Endodermal cell (in vitro differentiated cells): ENCODE measurements around the gene WDR26. TPM values are rescaled to one million over a fixed set of nuclear protein-coding genes. Genes with fewer than 3 reads are reported as not detected.

ENCODE experiments used
- DNase-seq: peaks from one replicate; pipeline ENCODE4 v3.0.0-alpha.2; 2017
- H3K27ac ChIP-seq: 2 replicates; pipeline ENCODE4 v1.5.1; 2013; ENCODE audit warnings: mild to moderate bottlenecking, low read depth, low read length, moderate library complexity
- H3K27me3 ChIP-seq: 2 replicates; pipeline ENCODE4 v1.6.1; 2013; ENCODE audit warnings: mild to moderate bottlenecking, low read length, moderate library complexity; ENCODE audit not compliant: insufficient read depth, control insufficient read depth, poor library complexity, severe bottlenecking
- H3K36me3 ChIP-seq: 2 replicates; pipeline ENCODE4 v1.7.0; 2013; ENCODE audit warnings: mild to moderate bottlenecking, low read length, moderate library complexity; ENCODE audit not compliant: control insufficient read depth, insufficient read depth
- H3K4me1 ChIP-seq: one replicate; pipeline ENCODE4 v1.7.0; 2013; ENCODE audit warnings: low read length; ENCODE audit not compliant: control insufficient read depth, insufficient read depth
- H3K4me3 ChIP-seq: 2 replicates; pipeline ENCODE4 v1.5.1; 2013; ENCODE audit warnings: mild to moderate bottlenecking, low read length, moderate library complexity
- H3K9ac ChIP-seq: 2 replicates; pipeline ENCODE4 v1.6.1; 2013; ENCODE audit warnings: mild to moderate bottlenecking, low read length, moderate library complexity; ENCODE audit not compliant: poor library complexity, severe bottlenecking; ENCODE audit errors: extremely low read depth
- H3K9me3 ChIP-seq: 2 replicates; pipeline ENCODE4 v1.6.1; 2013; ENCODE audit warnings: mild to moderate bottlenecking, low read length, moderate library complexity; ENCODE audit not compliant: control insufficient read depth
- H3K27ac Mint-ChIP-seq: 2 replicates; pipeline ENCODE4 v1.8.0; 2020; ENCODE audit warnings: mixed read lengths
- H3K27me3 Mint-ChIP-seq: 2 replicates; pipeline ENCODE4 v1.8.0; 2021; ENCODE audit warnings: mild to moderate bottlenecking, mixed read lengths; ENCODE audit not compliant: insufficient read depth
- H3K36me3 Mint-ChIP-seq: 2 replicates; pipeline ENCODE4 v1.8.0; 2020; ENCODE audit warnings: low read depth, mixed read lengths
- H3K4me1 Mint-ChIP-seq: 2 replicates; pipeline ENCODE4 v1.8.0; 2020; ENCODE audit warnings: mixed read lengths
- H3K4me3 Mint-ChIP-seq: 2 replicates; pipeline ENCODE4 v1.8.0; 2020; ENCODE audit warnings: mild to moderate bottlenecking, moderate library complexity, mixed read lengths
- H3K9me3 Mint-ChIP-seq: 2 replicates; pipeline ENCODE4 v1.8.0; 2020; ENCODE audit warnings: mild to moderate bottlenecking, mixed read lengths
- WGBS, 2 experiments: methylation state at CpG; one replicate each; pipeline versions ENCODE4 v1.1.5 to v1.1.7; 2013; ENCODE audit warnings: missing lambda C conversion rate in 2 of 2, mixed read lengths in 1 of 2; ENCODE audit not compliant: insufficient coverage in 1 of 2, insufficient read length in 1 of 2; 5-methylcytosine and 5-hydroxymethylcytosine counted together
- total RNA-seq, 2 donors: library from RNA; stranded (reverse); fragmentation: NEBNext Ultra II Directional in 1 of 2; extraction: Animal tissue kit (Norgen Biotek cat#: 25700) in 1 of 2; gene quantifications; 2 replicates in 1 of 2; 3 replicates in 1 of 2; pipeline ENCODE4 v1.2.1, GENCODE V29; 2021
- TF ChIP-seq, protein P1 (sequence below): fragments of 200-600 bp; sonication (generic); conservative IDR thresholded peaks from 2 replicates; pipeline ENCODE4 v1.5.0; 2021; ENCODE audit warnings: antibody characterized with exemption, mild to moderate bottlenecking

WDR26 gene
- total RNA-seq, 2 donors from 2014 or later, result 75.9 to 79.0 TPM

DNA sequence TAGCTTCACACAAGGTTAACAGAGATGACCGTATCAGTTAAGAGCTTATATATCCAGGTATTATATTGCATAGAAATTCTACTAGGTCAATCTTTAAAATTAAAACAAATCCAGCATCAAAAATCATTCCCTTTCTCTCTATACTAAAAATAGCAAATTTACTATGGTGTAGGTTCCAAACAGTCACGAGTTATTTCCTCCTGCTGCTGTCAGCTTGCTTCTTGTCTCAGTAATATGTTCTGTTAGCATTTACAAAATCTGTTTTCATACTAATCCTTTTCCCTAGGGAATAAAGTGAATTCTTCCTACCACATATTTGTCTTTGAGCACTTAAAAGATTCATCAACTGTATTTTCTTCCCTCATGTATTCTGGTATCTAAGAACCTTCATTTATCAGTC lies 2.5 kb downstream of the WDR26 start:
- H3K27ac Mint-ChIP-seq, result no peak overlapping the region
- Histone ChIP-seq H3K9me3 (no peaks in the 10 kb centered on the region), H3K4me3 (peak overlapping the region; percentile 88), H3K9ac (peak overlapping the region; percentile 22), H3K4me1 (peaks cover 3% of the 10 kb centered on the region), H3K27me3 (no peaks in the 10 kb centered on the region), H3K27ac (no peak overlapping the region), H3K36me3 (peaks cover 38% of the 10 kb centered on the region)
- H3K27me3 Mint-ChIP-seq, result no peaks in the 10 kb centered on the region
- H3K36me3 Mint-ChIP-seq, result peaks cover 31% of the 10 kb centered on the region
- no peak for DNase-seq
- WGBS, 2 experiments, result 80 to 83% methylated on average over 1 to 2 of the region's 2 CpGs
- H3K4me1 Mint-ChIP-seq, result peaks cover 35% of the 10 kb centered on the region
- H3K9me3 Mint-ChIP-seq, result no peaks in the 10 kb centered on the region
- TF ChIP-seq, protein P1, sequence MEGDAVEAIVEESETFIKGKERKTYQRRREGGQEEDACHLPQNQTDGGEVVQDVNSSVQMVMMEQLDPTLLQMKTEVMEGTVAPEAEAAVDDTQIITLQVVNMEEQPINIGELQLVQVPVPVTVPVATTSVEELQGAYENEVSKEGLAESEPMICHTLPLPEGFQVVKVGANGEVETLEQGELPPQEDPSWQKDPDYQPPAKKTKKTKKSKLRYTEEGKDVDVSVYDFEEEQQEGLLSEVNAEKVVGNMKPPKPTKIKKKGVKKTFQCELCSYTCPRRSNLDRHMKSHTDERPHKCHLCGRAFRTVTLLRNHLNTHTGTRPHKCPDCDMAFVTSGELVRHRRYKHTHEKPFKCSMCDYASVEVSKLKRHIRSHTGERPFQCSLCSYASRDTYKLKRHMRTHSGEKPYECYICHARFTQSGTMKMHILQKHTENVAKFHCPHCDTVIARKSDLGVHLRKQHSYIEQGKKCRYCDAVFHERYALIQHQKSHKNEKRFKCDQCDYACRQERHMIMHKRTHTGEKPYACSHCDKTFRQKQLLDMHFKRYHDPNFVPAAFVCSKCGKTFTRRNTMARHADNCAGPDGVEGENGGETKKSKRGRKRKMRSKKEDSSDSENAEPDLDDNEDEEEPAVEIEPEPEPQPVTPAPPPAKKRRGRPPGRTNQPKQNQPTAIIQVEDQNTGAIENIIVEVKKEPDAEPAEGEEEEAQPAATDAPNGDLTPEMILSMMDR, result no peak
- peak overlapping the region; percentile 75 for H3K4me3 Mint-ChIP-seq

DNA sequence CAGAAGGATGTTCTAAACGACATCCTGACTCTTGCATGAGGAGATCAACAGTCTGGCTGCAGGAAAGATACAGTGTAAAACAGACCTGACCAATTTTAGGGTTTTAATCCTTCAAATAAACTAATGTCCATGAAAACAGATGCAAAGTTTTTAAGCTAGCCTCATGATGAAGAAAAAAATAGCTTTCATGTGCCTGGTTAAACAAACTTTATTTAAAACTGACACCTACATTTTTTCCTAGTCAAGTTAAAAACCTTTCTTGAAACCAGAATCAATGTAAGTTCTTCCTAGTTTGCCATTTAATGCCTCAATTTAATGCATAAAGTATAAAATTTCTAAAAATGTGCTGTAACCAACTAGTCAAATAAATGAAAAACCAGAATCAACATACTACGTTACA lies 2.9 kb downstream of the WDR26 start:
- H3K9ac ChIP-seq, result peak overlapping the region; percentile 22
- DNase-seq, result no peak
- H3K9me3 ChIP-seq, result no peaks in the 10 kb centered on the region
- TF ChIP-seq, protein P1, result no peak
- 69 to 75% methylated on average over 2 of the region's 2 CpGs for WGBS, 2 experiments
- H3K4me3 ChIP-seq, result peak overlapping the region; percentile 88
- peaks cover 41% of the 10 kb centered on the region for H3K36me3 ChIP-seq
- Mint-ChIP-seq H3K36me3 (peaks cover 33% of the 10 kb centered on the region), H3K27ac (no peak overlapping the region), H3K27me3 (no peaks in the 10 kb centered on the region), H3K9me3 (no peaks in the 10 kb centered on the region), H3K4me1 (peaks cover 35% of the 10 kb centered on the region), H3K4me3 (peak overlapping the region; percentile 75)
- no peak overlapping the region for H3K27ac ChIP-seq
- no peaks in the 10 kb centered on the region for H3K27me3 ChIP-seq
- H3K4me1 ChIP-seq, result peaks cover 3% of the 10 kb centered on the region

DNA sequence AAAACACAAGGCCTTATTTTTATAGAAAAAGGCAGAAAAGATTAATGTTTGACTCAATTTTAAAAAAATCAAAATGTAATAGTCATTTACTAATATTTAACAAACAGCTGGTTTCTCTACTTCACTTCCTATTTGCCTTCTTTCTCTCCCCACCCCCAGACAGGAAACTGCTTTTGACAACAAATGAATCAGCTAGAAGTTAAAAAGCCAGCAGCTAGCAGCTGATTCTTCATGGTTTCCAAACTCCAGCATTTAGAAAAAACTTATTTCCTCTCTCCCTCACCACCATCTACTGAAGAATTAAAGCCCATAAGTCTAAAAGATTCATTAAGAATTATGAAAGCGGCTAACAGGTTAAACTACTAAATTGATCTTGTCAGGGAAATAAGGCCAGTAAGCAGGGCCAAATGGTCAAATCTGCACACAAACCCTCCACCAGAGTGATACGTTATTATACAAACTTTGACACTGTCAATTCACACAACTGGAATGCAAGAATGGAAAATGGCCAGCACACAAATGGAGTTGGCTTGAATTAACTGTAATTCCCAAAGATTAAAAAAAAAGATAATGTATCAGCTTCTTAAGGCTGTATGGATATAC lies 4.0 kb downstream of the WDR26 start:
- peaks cover 51% of the 10 kb centered on the region for H3K36me3 ChIP-seq
- Mint-ChIP-seq H3K36me3 (peaks cover 40% of the 10 kb centered on the region), H3K27ac (peak overlapping the region; percentile 44), H3K4me1 (peaks cover 31% of the 10 kb centered on the region), H3K4me3 (peak overlapping the region; percentile 6), H3K9me3 (no peaks in the 10 kb centered on the region), H3K27me3 (no peaks in the 10 kb centered on the region)
- no peaks in the 10 kb centered on the region for H3K27me3 ChIP-seq
- H3K4me1 ChIP-seq, result peaks cover 3% of the 10 kb centered on the region
- WGBS, 2 experiments, result 87 to 100% methylated on average over 1 to 2 of the region's 2 CpGs
- H3K27ac ChIP-seq, result no peak overlapping the region
- TF ChIP-seq, protein P1, result no peak
- H3K9ac ChIP-seq, result no peak overlapping the region
- no peaks in the 10 kb centered on the region for H3K9me3 ChIP-seq
- no peak for DNase-seq
- peak overlapping the region; percentile 55 for H3K4me3 ChIP-seq
